ENCODE measurements around the gene MPPE1.

DNA sequence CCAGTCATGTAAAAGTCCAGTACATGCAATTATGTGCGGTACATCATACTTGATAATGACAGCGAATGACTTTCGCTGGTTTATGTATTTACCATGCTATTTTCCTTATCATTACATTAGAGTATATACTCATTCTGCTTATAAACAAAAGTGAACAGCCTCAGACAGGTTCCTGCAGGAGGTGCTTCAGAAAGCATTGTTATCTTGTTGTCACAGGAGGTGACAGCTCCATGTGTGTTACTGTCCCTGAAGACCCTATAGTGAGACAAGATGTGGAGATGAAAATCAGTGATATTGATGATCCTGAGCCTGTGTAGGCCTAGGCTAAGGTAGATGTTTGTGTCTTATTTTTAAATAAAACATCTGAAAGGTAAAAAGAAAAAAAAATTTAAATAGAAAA is 15.3 kb upstream of the MPPE1 start:
- TF ChIP-seq, protein P1, sequence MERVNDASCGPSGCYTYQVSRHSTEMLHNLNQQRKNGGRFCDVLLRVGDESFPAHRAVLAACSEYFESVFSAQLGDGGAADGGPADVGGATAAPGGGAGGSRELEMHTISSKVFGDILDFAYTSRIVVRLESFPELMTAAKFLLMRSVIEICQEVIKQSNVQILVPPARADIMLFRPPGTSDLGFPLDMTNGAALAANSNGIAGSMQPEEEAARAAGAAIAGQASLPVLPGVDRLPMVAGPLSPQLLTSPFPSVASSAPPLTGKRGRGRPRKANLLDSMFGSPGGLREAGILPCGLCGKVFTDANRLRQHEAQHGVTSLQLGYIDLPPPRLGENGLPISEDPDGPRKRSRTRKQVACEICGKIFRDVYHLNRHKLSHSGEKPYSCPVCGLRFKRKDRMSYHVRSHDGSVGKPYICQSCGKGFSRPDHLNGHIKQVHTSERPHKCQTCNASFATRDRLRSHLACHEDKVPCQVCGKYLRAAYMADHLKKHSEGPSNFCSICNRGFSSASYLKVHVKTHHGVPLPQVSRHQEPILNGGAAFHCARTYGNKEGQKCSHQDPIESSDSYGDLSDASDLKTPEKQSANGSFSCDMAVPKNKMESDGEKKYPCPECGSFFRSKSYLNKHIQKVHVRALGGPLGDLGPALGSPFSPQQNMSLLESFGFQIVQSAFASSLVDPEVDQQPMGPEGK (CRISPR knock-in tag; IDR thresholded peaks at IDR 0.05; ENCODE audit: borderline replicate concordance): no peak
- TF ChIP-seq ZFP3 (CRISPR knock-in tag; IDR thresholded peaks at IDR 0.05): no peak
- TF ChIP-seq, protein P2, sequence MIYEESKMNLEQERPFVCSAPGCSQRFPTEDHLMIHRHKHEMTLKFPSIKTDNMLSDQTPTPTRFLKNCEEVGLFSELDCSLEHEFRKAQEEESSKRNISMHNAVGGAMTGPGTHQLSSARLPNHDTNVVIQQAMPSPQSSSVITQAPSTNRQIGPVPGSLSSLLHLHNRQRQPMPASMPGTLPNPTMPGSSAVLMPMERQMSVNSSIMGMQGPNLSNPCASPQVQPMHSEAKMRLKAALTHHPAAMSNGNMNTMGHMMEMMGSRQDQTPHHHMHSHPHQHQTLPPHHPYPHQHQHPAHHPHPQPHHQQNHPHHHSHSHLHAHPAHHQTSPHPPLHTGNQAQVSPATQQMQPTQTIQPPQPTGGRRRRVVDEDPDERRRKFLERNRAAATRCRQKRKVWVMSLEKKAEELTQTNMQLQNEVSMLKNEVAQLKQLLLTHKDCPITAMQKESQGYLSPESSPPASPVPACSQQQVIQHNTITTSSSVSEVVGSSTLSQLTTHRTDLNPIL (CRISPR knock-in tag; IDR thresholded peaks at IDR 0.05; ENCODE audit: low read depth): no peak
